Activated T-helper 9 cell treated with anti-CD3 and anti-CD28 coated beads, Interleukin-2, amount 50 U/mL, for 16 hours (primary cell): ENCODE results near the gene ARHGEF10L.

Experiments
- DNase-seq: peaks from one replicate; pipeline ENCODE4 v3.0.0-alpha.2; 2020; ENCODE audit warnings: low read depth

ARHGEF10L gene

DNA sequence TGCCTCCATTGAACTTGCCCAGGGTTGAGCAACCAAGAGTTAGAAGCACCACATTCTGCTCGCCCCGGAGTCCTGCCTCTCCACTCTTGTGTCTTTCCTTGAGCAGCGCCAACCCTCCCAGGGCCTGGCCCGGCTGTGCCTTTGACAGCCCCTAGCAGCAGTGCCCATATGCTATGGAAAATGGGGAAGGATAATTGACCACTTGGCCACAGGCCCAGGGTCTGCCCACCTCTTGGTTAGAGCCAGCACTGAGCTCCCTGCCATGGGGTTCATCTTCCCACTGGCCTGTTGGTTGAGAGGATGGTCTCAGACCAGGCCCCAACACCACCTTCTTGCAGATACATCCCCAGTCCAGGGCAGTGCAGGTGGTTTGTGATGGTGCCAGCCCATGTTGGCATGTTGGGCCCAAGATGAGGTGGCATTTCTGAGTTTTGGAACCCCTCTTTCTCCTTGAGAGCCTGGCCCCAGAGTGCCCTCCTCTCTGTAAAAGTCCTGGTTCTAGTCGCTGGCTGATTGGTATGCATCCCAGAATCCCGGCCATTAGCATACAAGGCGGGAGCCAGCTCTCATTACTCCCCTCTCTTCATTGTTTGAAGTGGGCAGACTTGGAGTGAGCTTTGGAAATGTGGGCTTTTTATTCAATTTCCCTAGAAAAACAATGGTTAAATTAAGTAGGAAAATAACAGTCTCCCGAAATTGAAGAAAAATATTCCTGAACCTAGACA, 7.6 kb downstream of the ARHGEF10L start:
- DNase-seq: no peak

- no peak for DNase-seq
Observed at GRCh38 chr1:17549384-17549783, 9.9 kb downstream of the ARHGEF10L start.

GRCh38 chr1:17550729-17551584, 11.5 kb downstream of the ARHGEF10L start:
- DNase-seq: no peak

- DNase-seq: no peak
Observed at GRCh38 chr1:17551755-17552234, 12.3 kb downstream of the ARHGEF10L start.

DNA sequence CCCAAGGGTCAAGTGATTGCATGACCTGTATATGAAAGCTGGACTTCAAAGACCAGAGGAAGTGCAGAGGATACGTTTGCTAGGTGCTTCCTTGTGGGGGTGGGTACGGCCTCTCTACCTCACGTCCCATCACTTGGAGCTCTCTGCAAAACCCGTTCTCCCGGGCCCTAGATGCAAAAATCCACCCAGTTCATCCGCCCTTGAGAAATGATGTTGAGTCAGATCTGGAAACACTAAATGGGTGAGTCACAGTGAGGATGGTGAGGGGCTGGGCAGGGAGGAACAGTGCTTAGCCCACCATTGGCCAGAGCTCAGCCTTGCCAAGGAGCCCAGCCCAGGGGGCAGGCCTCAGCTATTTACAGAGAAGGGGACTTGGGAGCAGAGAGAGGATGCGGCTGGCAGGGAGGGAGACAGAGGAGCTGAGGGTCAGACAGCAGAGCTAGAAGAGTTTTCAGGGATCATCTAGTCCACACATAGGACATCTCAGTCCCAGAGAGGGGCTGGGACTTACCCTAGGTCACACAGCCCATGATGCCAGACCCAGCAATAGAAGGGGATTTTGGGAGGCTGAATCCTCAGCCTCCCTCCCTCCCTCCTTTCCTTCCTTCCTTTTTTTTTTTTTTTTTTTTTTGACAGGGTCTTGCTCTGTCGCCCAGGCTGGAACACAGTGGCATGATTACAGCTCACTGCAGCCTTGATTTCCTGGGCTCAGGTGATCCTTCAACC, 14.6 kb downstream of the ARHGEF10L start:
- no peak for DNase-seq

DNA sequence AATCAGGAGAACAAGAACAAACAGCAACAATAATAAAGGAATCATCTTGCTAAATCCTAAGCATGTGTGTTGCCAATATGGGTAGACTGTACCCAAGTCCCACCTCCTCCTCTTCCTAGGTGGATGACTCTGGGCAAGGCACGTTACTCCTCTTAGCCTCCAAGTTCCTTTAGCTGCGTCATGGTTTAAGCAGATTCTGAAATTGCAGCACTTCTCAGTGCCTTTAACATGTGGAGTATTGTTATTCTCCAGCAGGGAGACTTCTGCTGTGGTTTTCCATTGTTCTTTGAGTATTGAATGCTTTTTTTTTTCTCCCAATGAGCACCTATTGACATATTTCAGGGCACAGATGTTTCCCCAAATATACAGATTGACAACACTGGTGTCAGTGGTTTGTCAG, 15.5 kb downstream of the ARHGEF10L start:
- no peak for DNase-seq

DNA sequence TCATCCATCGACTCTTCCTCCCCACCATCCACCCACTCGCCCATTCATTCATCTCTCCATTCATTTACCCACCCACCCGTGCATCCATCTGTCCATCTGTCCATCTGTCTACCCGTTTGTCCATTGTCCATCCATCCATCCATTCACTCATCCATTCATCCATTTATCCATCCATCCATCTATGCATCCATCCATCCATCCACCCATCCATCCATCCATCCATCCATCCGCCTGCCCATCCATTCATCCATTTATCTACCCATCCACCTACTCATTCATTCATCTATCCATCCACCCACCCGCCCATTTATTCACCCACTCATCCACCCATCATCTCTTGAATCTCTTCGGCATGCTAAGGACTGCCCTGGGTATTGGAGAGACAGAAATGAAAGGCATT, 18.5 kb downstream of the ARHGEF10L start:
- DNase-seq: no peak

DNA sequence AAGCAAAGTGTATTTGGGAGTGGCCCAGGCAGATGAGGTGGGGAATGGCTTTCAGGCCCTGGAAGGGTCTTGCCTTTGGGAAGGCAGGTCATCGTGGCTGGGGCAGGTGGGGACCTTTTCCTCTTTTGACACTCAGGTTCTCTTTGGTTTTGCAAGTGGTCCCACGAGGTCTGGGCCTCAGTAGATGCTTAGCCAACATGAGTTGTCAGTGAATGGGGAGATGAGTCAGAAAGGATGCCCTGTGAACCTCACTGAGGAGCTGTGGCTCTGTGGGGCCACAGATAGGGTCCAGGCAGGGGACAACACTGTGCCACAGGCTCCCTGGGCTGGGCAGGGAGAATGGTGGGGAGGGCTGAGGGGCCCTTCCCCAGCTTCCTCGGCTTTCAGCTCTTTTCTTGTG, 19.0 kb downstream of the ARHGEF10L start:
- DNase-seq: no peak

GRCh38 chr1:17558954-17559614, 19.6 kb downstream of the ARHGEF10L start:
- no peak for DNase-seq

GRCh38 chr1:17559615-17560419, 20.3 kb downstream of the ARHGEF10L start:
- DNase-seq: no peak

DNA sequence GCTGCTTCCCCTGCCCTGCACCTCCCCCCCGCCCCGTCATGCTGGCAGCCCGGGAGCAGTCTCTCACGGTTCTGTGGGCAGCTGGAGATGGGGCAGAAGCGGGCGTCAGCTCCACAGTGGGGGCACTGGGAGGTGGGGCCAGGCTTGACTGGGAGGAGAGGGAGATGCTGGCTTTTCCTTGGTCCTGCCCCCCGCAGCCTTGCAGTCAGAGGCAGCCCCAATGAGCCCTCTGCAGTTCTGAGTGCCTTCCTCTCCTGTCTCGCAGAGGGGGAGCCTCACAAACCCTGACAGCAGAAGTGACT, 21.7 kb downstream of the ARHGEF10L start:
- no peak for DNase-seq

DNA sequence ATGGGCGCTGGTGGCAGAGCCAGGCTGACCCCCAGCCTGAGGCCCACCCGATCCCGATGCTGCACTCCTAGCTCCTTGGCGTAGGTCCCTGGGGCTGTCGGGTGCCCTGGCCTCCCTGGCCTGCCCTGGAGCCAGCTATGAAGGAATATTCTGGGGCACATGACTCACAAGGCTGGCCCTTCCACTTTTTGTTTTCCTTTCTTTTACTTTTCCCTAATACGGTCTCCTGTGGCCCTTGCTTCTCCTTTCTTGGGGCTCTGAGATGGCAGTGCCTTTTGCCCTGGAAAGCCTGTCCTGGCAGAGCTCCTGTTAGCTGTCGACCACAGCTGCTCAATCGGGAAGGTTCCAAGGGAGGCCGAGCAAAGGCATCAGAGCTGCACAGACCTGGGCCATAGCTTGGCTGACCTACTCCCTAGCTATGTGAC, 22.1 kb downstream of the ARHGEF10L start:
- DNase-seq: no peak

DNA sequence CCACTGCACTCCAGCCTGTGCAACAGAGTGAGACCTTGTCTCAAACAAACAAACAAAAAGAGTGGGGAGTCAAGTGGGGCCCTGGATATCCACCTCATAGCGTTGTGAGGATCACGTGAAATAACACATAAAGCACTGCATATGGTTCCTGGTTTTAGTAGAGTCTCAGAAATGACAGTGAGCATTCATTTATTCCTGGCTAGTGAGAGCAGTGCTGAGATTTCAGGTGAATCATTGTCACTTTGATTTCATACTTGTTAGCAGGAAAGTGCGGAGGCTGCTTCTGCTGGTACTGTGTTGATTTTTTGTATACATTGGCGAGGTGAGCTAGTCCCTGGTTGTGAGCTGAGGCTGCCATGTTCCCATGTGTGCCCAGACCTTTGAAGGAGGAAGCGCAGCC, 22.9 kb downstream of the ARHGEF10L start:
- DNase-seq: no peak

GRCh38 chr1:17563494-17564281, 24.2 kb downstream of the ARHGEF10L start:
- DNase-seq: no peak

DNA sequence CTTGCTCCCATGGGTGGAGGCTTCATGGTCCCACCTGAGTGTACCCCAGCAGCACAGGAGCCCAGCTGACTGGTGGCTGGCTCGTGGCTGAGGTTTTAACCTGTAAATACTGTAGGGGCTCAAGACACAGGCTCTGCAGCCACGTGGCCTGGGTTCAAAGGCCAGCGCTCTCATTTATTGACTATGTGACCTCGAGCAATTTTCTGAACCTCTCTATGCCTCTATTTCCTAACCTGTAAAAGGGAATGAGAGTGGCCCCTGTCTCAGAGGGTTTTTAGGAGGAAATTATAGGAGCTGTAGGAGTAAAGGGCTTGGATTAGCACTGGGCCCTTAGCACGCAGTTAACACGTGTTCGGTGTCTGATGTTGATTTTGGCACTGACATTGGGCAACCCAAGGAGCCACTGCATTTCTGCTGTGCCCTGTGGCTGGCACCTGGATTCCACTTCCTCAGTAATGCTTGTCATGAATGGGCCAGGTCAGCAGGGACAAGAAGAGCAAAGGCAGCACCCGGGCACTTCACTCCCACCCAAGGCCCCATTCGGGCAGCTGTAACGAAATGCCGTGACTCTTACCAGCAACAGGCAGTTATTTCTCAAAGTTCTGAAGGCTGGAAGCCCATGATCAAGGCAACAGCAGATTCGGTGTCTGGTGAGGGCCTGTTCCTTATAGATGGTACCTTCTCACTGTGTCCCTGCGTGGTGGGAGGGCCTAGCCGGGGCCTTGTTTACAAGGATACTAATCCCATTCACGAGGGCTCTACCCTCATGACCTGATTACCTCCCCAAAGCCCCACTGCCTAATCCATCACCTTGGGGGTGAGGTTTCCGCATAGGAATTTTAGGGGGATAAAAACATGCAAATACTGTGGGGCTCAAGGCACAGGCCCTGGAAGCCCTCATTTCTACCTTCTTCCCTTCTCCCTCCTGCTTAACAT, 25.2 kb downstream of the ARHGEF10L start:
- DNase-seq: no peak

DNA sequence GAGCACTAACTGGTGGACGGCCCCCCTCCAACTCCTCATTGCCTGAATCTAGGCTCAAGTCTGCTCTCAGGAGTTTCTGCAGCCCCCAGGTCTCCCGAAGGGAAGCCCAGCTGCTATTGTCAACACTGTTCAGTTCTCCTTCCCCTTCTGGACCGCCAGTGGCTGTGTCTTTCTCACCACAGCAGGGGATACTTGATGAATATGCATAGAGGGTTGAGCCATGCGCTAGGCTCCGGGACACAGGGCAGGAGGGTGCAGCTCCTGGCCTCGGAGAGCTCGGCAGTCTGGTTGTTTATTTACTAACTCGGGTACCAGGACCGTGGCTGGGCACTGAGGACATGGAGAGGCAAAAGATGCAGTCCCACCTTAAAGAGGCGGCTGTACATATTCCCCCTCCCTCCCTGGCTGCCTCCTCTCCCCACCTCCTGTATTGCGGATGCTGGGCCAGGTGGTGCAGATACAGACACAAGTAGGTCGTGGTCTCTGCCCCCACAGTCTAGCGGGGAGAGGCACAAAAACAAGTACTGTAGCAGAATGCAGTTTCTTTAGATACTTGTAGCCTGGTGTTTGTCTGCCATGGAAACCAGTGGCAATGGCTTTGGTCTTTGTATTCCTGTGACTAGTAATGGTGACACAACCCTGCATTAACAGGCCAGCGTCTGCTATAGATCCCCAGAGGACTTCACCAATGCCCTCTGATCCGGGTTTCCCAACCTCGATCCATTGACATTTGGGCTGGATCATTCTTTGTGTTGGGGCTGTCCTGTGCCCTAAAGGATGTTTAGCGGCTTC, 26.2 kb downstream of the ARHGEF10L start:
- no peak for DNase-seq

- no peak for DNase-seq
Observed at GRCh38 chr1:17566417-17566816, 26.9 kb downstream of the ARHGEF10L start.

GRCh38 chr1:17566892-17567291, 27.4 kb downstream of the ARHGEF10L start:
- no peak for DNase-seq

DNA sequence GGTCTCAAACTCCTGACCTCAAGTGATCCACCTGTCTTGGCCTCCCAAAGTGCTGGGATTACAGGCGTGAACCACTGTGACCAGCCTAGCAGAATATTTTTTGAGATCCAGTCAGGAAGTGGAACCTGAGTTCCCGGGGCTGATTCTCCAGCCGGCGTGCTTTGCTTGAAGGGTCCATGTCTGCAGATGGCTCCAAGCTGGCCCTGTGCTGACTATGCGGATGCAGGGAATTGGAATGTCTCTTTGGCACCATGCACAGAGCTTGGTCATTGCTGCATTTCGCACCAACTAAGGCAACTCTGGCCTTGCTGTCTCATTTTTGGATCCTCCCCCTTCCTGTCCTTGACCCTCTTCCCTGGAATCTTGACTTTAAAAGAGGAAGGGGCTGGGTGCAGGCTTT, 28.1 kb downstream of the ARHGEF10L start:
- no peak for DNase-seq
